ENCODE results near the gene CNTNAP2.
A peak's percentile ranks its signal among the peaks of the same experiment; 100 is the strongest.

Gene CNTNAP2

GRCh38 chr7:148129023-148129422 is 2012.4 kb downstream of the CNTNAP2 start:
- DNase-seq = no peak

GRCh38 chr7:148135116-148135515 is 2018.5 kb downstream of the CNTNAP2 start:
- DNase-seq = peak; percentile 62

DNA sequence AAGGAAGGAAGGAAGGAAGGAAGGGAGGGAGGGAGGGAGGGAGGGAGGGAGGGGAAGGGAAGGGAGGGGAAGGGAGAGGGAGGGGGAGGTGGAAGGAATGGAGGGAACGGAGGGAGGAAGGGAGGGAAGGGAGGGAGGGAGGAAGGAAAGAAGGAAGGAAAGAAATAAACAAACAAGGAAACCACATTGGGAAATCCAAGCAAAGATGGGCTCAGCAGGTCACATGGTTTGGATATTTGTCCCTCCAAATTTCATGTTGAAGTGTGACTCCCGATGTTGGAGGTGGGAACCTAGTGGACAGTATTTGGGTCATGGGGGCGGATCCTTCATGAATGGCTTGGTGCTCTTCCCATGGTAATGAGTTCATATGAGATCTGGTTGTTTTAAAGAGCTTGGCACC is 2019.4 kb downstream of the CNTNAP2 start:
- DNase-seq = no peak

- peak; percentile 38 for DNase-seq
Observed at GRCh38 chr7:148142660-148143248, 2026.2 kb downstream of the CNTNAP2 start.

- no peak for DNase-seq
Observed at GRCh38 chr7:148144827-148145226, 2028.2 kb downstream of the CNTNAP2 start.

DNA sequence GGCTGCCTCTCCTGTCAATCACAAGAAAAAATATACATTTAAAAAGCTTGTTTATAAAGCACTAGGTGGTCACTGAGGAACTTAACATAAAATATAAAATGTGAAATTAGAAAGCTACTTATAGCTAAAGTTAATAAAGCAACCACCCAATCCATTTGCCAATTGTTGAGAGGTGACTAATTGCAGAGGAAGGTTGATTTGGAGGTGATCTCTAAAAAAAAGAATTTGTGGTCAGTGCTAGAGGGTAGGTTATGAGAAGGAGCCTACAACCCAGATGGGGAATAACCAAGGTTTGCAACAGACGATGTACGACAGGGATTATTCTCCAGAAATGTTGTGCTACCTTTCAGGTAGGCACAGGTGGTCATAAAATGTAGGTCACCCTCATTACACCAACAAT is 2029.7 kb downstream of the CNTNAP2 start:
- DNase-seq = peak; percentile 36

GRCh38 chr7:148147438-148147837 is 2030.8 kb downstream of the CNTNAP2 start:
- no peak for DNase-seq

GRCh38 chr7:148148456-148148855 is 2031.9 kb downstream of the CNTNAP2 start:
- DNase-seq = no peak

DNA sequence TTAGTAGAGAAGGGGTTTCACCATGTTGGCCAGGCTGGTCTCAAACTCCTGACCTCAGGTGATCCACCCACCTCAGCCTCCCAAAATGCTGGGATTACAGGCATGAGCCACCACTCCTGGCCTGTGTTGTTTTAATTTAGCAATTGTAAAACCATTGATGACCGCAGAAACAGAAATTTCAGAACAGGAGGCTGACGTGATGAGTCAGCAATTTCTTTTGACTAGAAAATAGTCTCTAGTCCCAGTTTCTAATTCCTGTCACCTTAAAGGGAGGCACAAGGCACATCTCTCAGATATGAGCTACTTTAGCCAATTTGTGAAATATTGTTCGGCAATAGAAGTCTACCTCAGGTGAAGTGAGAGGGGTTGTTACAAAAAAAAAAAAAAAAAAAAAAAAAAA is 2033.1 kb downstream of the CNTNAP2 start:
- no peak for DNase-seq

DNA sequence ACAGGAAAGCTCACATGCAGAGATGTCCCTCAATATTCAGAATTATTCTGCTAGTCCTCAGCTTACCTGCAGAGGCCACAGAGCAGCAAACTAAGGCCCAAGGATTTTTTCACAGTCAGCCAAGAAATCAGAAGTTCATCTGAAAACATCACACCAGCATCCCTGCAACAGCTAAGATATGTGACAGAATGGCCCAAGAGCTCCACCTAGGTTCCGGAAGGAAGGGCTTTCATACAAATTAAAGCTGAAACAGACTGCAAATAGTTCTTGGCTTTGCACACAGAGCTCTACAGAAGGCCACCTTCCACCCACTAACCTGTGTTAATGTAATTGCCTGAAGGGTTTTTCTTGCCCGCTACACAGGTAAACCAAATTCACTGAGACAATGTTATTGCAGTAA is 2035.2 kb downstream of the CNTNAP2 start:
- no peak for DNase-seq

DNA sequence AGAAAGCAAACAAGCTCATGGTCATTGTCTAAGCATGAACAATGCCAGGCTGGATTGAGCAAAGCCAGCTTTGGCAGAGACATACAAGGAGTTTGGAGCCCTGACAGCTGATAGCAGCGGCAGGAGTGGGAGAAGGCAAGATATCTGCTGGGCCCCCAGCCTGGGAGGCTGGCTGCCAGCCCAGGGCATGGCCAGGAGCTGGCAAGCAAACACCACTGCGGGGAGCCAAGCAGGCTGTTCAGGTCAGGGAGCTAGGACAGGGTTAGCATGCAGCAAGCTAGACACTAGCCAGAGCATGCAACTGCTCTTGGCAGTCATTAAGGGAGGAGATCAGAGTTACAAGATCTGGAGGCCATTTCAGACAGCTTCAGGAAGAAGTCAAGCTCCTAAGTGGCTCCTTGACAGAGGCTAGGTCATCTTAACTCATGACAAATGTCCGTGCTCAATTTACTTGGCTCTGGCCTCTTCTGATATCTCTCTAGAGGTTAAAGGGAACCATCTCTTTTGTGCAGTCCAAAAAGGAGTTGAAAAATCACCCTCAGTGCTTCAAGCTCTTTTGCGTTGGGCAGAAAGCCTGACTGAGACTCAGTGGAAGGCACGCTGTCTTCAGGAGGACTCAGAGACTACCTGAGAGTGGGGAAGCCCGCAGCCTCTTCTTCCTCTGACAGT is 2037.1 kb downstream of the CNTNAP2 start:
- no peak for DNase-seq

DNA sequence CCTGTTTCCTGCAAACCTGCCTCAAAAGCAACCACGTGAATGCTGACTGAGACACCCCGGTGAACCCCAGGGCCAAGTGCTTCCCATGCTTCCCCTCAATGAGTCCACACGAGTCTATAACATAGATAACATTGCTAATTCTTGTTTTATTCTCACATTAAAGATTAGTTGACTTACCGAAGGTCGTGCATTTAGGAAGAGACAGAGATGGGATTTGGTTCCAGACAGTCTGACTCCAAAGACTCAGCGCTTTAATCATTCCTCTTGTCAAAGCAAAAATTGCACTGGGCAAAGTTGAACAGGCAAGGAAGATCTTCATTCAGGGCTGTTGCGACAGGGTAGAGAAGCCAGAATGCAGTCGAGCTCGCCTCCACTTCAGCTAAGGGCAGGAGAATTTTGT is 2038.4 kb downstream of the CNTNAP2 start:
- no peak for DNase-seq

DNA sequence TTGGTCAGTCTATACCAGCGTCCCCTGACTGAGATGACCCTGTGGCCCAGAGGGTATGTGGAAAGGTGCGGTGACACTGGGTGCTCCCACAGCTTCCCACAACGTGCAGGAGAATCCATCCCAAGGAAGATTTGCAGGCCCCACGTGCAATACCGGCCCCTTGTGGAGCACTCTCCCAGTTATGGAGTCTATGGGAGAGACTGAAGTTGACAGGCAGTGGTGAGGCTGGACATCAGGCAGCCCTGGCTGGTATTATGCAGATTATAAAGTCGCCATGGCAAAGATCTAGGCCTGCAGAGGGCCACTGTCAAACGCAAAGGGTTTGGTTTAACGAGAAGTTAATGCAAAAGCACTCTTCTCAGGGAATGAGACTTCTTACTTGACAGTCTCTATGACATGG is 2039.2 kb downstream of the CNTNAP2 start:
- no peak for DNase-seq

GRCh38 chr7:148156233-148156632 is 2039.6 kb downstream of the CNTNAP2 start:
- peak; percentile 70 for DNase-seq

DNA sequence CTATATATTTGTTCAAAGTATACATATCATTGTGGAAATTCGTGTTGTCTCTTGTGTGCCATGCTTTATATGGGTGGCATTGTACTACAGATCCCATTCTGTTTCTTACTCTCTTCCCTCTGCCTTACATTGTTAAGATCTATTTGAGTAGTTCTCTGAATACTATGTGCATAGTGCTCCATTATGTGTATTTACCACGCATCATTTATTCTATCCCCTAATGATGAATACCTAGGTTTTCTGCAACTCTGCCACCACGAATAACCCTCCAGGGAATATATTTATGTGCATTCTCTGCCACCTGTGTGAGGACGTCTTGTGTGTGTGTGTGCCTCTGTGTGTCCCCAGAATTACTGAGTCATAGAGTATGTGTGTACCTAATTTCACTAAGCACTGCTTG is 2042.7 kb downstream of the CNTNAP2 start:
- no peak for DNase-seq

GRCh38 chr7:148161776-148162175 is 2045.2 kb downstream of the CNTNAP2 start:
- no peak for DNase-seq

GRCh38 chr7:148162808-148163207 is 2046.2 kb downstream of the CNTNAP2 start:
- no peak for DNase-seq

- no peak for DNase-seq
Observed at GRCh38 chr7:148163246-148163645, 2046.6 kb downstream of the CNTNAP2 start.

- DNase-seq = no peak
Observed at GRCh38 chr7:148172920-148173319, 2056.3 kb downstream of the CNTNAP2 start.

- no peak for DNase-seq
Observed at GRCh38 chr7:148173369-148173768, 2056.8 kb downstream of the CNTNAP2 start.

DNA sequence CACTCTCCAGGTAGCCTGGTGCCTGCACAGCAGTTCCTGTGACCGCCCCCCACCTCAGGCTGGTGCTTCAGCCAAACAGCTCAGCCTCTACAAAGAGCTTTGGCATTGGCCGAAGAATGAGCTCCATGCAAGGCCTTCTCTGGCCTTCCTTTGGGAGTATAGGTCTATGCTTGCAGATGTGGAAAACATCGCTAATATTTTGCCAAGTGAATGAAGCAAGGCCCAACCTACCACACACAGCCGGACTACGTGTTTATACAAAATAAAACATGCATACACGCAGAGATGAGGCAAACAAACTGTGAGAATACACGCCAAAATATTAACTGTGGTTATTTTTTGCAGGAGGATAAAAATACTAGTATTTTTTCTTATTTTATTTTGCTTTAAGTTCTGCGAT is 2057.8 kb downstream of the CNTNAP2 start:
- DNase-seq = no peak

DNA sequence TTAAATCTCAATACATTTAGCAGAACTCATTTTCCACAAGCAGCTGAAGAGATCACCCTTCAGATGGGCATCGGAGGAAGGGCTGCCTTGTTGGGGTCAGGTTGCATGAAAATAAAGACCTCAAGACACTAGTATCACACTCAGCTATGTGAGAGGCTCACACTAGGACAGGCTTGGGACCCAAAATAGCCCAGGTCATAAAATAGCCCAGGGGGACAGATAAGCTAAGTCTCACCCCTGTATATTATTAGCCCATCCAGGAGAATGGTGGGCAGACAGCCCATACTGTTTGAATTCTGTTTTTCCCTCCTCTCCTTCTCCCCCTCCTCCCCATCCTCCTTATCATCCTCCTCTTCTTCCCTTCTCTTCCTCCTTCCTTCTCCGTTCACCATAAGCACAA is 2058.9 kb downstream of the CNTNAP2 start:
- DNase-seq = no peak

DNA sequence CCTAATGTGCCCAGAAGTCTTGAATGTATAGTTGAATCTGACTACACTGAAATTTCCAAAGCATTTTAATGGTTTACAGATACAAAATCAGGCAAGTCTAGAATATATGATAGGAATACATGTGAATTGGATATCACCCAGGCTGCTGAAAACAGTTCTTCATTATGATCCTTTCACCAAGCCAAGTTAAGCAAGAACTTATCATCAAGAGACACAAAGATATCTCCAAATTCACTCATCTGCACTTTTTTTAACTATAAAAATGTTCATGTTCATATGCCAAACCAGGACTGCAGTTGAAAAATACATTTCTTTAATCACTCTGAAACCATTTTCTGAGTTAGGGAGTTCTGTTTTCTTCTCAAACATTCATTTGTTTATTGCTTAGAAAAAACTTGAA is 2061.4 kb downstream of the CNTNAP2 start:
- DNase-seq = no peak

GRCh38 chr7:148180075-148180474 is 2063.5 kb downstream of the CNTNAP2 start:
- no peak for DNase-seq

GRCh38 chr7:148182264-148182663 is 2065.7 kb downstream of the CNTNAP2 start:
- DNase-seq = peak; percentile 29

Measured in fibroblast of upper back skin (primary cell).